Mucosa of stomach (tissue), 1 donor: ENCODE measurements around the gene RAF1.
"Not testable (repeated sequence)": the region's sequence is repeated elsewhere in the genome, so short reads cannot be mapped to it uniquely, and the experiment has no call there.

Experiments
- H3K27me3 ChIP-seq: one replicate; pipeline ENCODE4 v1.7.0; 2013; ENCODE audit warnings: mild to moderate bottlenecking, low read length; ENCODE audit not compliant: control insufficient read depth, insufficient read depth
- H3K36me3 ChIP-seq: one replicate; pipeline ENCODE4 v1.7.0; 2013; ENCODE audit warnings: low read length; ENCODE audit not compliant: control insufficient read depth, insufficient read depth
- H3K4me1 ChIP-seq: one replicate; pipeline ENCODE4 v1.7.0; 2013; ENCODE audit warnings: mild to moderate bottlenecking, low read length; ENCODE audit not compliant: control insufficient read depth, insufficient read depth
- H3K4me3 ChIP-seq: one replicate; pipeline ENCODE4 v1.7.0; 2013; ENCODE audit warnings: low read length
- H3K9ac ChIP-seq: one replicate; pipeline ENCODE4 v1.7.0; 2013; ENCODE audit warnings: mild to moderate bottlenecking, low read length, moderate library complexity
- H3K9me3 ChIP-seq: one replicate; pipeline ENCODE4 v1.7.0; 2013; ENCODE audit warnings: mild to moderate bottlenecking, low read length, moderate library complexity; ENCODE audit not compliant: control insufficient read depth
- donor health status: Pancreatic carcinoma.

The RAF1 gene

DNA sequence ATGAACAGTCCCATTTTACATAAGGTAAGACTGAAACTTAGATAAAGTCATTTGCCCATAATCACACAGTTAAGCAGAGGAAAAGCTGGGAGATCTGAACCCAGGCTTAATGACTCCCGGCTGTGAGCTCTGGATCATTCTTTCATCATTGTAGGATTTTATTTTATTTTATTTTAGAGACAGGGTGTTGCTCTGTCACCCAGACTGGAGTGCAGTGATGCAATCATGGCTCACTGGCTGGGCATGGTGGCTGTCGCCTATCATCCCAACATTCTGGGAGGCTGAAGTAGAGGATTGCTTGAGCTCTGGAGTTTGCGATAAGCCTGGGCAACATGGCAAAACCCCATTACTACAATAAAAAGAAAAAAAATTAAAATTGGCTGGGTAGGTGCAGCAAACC, 31.2 kb upstream of the RAF1 start:
- Histone ChIP-seq H3K27me3 (no peaks in the 10 kb centered on the region), H3K9ac (no peak overlapping the region)

DNA sequence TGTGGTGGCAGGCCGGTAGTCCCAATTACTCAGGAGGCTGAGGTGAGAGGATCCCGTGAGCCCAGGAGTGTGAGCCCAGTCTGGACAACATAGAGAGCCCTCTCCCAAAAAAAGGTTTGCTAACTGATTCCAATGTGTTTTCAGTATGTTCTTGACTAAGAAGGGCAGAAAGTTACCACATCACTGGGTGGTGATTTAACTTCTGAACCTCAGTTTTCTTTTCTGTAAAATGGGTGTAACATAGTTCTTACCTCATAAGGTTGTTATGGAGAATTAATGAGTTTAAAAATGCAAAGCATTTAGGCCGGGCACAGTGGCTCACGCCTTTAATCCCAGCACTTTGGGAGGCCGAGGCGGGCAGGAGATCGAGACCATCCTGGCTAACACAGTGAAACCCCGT, 28.5 kb upstream of the RAF1 start:
- H3K4me1 ChIP-seq: peaks cover 19% of the 10 kb centered on the region
- H3K9ac ChIP-seq: no peak overlapping the region
- no peak overlapping the region for H3K4me3 ChIP-seq
- no peaks in the 10 kb centered on the region for H3K36me3 ChIP-seq
- H3K9me3 ChIP-seq: no peaks in the 10 kb centered on the region
- no peaks in the 10 kb centered on the region for H3K27me3 ChIP-seq

More for the DNA sequence above, 31.2 kb upstream of the RAF1 start:
- H3K4me1 ChIP-seq: peaks cover 19% of the 10 kb centered on the region
- H3K4me3 ChIP-seq: no peak overlapping the region
- H3K9me3 ChIP-seq: no peaks in the 10 kb centered on the region
- no peaks in the 10 kb centered on the region for H3K36me3 ChIP-seq

DNA sequence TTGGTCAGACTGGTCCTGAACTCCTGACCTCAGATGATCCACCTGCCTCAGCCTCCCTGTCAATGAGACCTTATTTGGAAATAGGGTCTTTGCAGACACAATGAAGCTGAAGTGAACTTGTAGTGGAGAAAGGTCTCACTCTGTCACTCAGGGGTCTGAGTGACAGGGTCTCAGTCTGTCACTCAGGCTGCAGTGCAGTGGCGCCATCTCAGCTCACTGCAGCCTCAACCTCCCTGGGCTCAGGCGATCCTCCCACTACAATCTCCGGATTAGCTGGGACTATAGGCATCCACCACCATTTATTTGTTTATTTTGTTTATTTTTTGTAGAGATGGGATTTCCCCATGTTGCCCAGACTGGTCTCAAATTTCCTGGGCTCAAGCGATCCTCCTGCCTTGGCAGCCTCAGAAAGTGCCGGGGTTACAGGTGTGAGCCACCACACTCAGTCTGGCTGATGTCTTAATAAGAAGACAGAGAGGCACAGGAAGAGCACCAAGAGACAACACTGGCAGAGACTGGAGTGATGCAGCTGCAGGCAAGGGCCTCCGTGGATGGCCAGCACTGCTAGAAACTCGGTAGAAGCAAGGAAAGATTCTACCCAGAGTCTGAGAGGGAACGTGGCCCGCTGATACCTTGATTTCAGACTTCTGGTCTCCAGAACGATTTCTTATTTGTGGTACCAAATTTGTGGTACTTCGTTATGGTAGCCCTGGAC, 26.2 kb upstream of the RAF1 start:
- Histone ChIP-seq H3K4me1 (peaks cover 19% of the 10 kb centered on the region), H3K27me3 (no peaks in the 10 kb centered on the region), H3K4me3 (no peak overlapping the region), H3K9me3 (no peaks in the 10 kb centered on the region), H3K36me3 (no peaks in the 10 kb centered on the region), H3K9ac (no peak overlapping the region)

GRCh38 chr3:12687948-12688347, 24.0 kb upstream of the RAF1 start:
- no peaks in the 10 kb centered on the region for H3K9me3 ChIP-seq
- H3K4me1 ChIP-seq: peaks cover 4% of the 10 kb centered on the region
- H3K4me3 ChIP-seq: no peak overlapping the region
- no peaks in the 10 kb centered on the region for H3K36me3 ChIP-seq
- no peaks in the 10 kb centered on the region for H3K27me3 ChIP-seq
- no peak overlapping the region for H3K9ac ChIP-seq

DNA sequence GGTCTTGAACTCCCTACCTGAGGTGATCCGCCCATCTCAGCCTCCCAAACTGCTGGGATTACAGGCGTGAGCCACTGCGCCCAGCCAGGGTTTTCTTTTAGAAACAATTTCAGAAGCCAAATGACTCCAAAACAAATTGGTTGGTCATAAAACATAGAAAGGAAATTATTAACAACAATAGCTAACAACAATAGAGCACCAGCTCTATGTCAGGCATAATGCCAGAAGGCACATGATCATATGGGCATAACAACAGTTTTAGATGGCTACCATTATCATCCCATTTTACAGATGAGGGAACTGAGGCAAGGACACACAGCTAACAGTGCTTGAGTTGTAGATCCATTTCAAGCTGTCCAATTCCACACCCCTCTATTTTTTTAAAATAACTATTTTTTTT, 22.2 kb upstream of the RAF1 start:
- no peaks in the 10 kb centered on the region for H3K36me3 ChIP-seq
- H3K9me3 ChIP-seq: no peaks in the 10 kb centered on the region

GRCh38 chr3:12681943-12682390, 18.1 kb upstream of the RAF1 start:
- Histone ChIP-seq H3K36me3 (no peaks in the 10 kb centered on the region), H3K4me3 (no peak overlapping the region), H3K9ac (no peak overlapping the region), H3K9me3 (no peaks in the 10 kb centered on the region), H3K4me1 (no peaks in the 10 kb centered on the region), H3K27me3 (no peaks in the 10 kb centered on the region)

More for the DNA sequence above, 22.2 kb upstream of the RAF1 start:
- Histone ChIP-seq H3K9ac (no peak overlapping the region), H3K4me3 (no peak overlapping the region), H3K4me1 (no peaks in the 10 kb centered on the region), H3K27me3 (no peaks in the 10 kb centered on the region)

- Histone ChIP-seq H3K9ac (no peak overlapping the region), H3K36me3 (no peaks in the 10 kb centered on the region), H3K9me3 (no peaks in the 10 kb centered on the region), H3K4me3 (no peak overlapping the region), H3K27me3 (no peaks in the 10 kb centered on the region), H3K4me1 (no peaks in the 10 kb centered on the region)
Observed at GRCh38 chr3:12681089-12681942, 17.4 kb upstream of the RAF1 start.

DNA sequence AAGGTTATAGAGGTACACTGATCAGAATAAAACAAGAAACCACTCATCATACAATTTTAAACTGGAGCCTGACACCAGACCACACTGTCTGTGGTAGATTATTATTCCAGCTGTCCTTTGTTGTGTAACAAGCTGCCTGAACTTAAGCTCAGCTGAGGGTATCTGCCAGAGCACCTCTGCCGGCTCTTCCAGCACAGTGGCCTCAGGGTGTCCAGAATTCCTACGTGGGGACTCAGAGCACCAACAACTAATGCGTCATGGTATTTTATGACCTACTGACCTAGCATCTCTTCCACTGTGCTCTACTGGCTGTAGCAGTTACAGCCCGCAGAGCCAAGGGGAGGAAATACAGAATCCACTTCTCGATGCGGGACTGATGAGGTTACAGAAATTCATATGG, 15.6 kb upstream of the RAF1 start:
- no peaks in the 10 kb centered on the region for H3K36me3 ChIP-seq

GRCh38 chr3:12677616-12678015, 13.7 kb upstream of the RAF1 start:
- H3K4me3 ChIP-seq: no peak overlapping the region
- H3K4me1 ChIP-seq: no peaks in the 10 kb centered on the region
- H3K9ac ChIP-seq: no peak overlapping the region
- H3K9me3 ChIP-seq: no peaks in the 10 kb centered on the region
- no peaks in the 10 kb centered on the region for H3K36me3 ChIP-seq
- H3K27me3 ChIP-seq: no peaks in the 10 kb centered on the region

More for the DNA sequence above, 15.6 kb upstream of the RAF1 start:
- Histone ChIP-seq H3K9ac (no peak overlapping the region), H3K9me3 (no peaks in the 10 kb centered on the region), H3K4me3 (no peak overlapping the region), H3K27me3 (no peaks in the 10 kb centered on the region), H3K4me1 (no peaks in the 10 kb centered on the region)

DNA sequence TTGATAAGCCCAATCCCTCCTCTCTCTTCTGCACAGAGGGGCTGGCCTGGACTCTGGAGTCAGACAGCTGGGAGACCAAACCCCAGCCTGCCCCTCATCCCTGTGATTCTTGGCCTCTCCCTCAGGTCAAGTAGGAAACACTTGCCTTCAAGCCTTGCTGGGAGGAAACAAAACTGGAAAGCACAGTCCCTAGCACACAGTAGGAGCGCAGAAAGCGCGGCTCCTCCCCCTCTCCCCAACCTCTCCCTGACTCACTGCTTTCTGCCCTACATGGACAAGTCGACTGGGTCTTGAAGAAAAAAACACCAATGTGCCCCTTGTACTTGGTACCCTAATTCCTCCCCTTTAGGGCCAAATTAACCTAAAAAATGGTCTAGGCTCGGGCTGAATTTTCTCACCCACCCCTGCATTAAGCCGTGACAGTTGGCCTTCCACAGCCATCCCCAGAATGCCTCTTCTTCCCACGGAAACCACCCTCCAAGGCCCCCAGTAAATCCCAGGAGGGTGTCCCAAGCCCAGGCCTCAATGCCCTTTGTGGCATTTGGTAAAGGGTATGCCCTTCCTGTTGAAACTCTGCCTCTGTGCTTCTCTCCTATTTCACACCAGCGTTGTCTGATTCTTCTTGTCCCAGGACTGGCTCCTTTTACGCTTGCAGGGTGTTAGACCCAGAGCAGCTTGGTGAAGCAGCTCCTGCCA, 11.3 kb upstream of the RAF1 start:
- H3K27me3 ChIP-seq: no peaks in the 10 kb centered on the region
- no peaks in the 10 kb centered on the region for H3K36me3 ChIP-seq
- H3K9me3 ChIP-seq: no peaks in the 10 kb centered on the region
- H3K4me3 ChIP-seq: no peak overlapping the region
- no peaks in the 10 kb centered on the region for H3K4me1 ChIP-seq
- H3K9ac ChIP-seq: no peak overlapping the region

DNA sequence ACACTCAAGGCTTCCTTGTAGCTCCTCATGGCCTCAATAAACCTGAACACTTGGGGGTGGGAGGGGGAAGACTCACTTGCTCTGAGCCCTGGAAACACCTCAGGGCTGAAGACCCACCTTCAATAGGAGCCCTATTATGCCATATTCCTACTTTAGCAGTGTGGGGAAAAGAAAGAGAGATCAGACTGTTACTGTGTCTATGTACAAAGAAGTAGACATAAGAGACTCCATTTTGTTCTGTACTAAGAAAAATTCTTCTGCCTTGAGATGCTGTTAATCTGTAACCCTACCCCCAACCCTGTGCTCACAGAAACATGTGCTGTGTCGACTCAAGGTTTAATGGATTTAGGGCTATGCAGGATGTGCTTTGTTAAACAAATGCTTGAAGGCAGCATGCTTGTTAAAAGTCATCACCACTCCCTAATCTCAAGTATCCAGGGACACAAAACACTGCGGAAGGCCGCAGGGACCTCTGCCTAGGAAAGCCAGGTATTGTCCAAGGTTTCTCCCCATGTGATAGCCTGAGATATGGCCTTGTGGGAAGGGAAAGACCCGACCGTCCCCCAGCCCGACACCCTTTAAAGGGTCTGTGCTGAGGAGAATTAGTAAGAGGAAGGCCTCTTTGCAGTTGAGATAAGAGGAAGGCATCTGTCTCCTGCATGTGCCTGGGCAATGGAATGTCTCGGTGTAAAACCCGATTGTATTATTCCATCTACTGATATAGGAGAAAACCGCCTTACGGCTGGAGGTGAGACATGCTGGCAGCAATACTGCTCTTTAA, 10.2 kb upstream of the RAF1 start:
- not testable (repeated sequence) for H3K4me1 ChIP-seq, H3K9me3 ChIP-seq, H3K36me3 ChIP-seq, H3K27me3 ChIP-seq, H3K4me3 ChIP-seq, H3K9ac ChIP-seq
